GM21390 (cell line): Measurements from ENCODE around the gene MRPL50.
A peak's percentile ranks its signal among the peaks of the same experiment; 100 is the strongest.
"Not testable (repeated sequence)": the region's sequence is repeated elsewhere in the genome, so short reads cannot be mapped to it uniquely, and the experiment has no call there.

ENCODE experiments used
- ATAC-seq: cut with Tn5 transposase; IDR thresholded peaks from one replicate; pipeline ENCODE4 v1.9.1; 2021; ENCODE audit not compliant: unreplicated experiment

MRPL50 gene

GRCh38 chr9:101418518-101419430, 20.4 kb upstream of the MRPL50 start:
- ATAC-seq: no peak

GRCh38 chr9:101417977-101418376, 19.6 kb upstream of the MRPL50 start:
- no peak for ATAC-seq

- ATAC-seq: no peak
Observed at GRCh38 chr9:101417389-101417788, 19.0 kb upstream of the MRPL50 start.

- ATAC-seq: no peak
Observed at GRCh38 chr9:101415578-101415977, 17.2 kb upstream of the MRPL50 start.

GRCh38 chr9:101414839-101415238, 16.4 kb upstream of the MRPL50 start:
- ATAC-seq: no peak

- ATAC-seq: no peak
Observed at GRCh38 chr9:101409079-101409477, 10.7 kb upstream of the MRPL50 start.

- no peak for ATAC-seq
Observed at GRCh38 chr9:101408374-101409078, 10.1 kb upstream of the MRPL50 start.

GRCh38 chr9:101403516-101404285, 5.3 kb upstream of the MRPL50 start:
- ATAC-seq: no peak

GRCh38 chr9:101400120-101400519, 1.7 kb upstream of the MRPL50 start:
- ATAC-seq: no peak

GRCh38 chr9:101399643-101399970, 1.2 kb upstream of the MRPL50 start:
- no peak for ATAC-seq

GRCh38 chr9:101398930-101399642, 668 bp upstream of the MRPL50 start:
- ATAC-seq: peak; percentile 1

GRCh38 chr9:101397746-101398067, 711 bp downstream of the MRPL50 start:
- ATAC-seq: no peak

- ATAC-seq: no peak
Observed at GRCh38 chr9:101394687-101395086, 3.7 kb downstream of the MRPL50 start.

GRCh38 chr9:101393135-101393534, 5.3 kb downstream of the MRPL50 start:
- ATAC-seq: no peak

GRCh38 chr9:101388507-101388993, 9.9 kb downstream of the MRPL50 start:
- no peak for ATAC-seq

GRCh38 chr9:101387871-101388506, 10.4 kb downstream of the MRPL50 start:
- peak; percentile 80 for ATAC-seq

- ATAC-seq: not testable (repeated sequence)
Observed at GRCh38 chr9:101384873-101385536, 13.4 kb downstream of the MRPL50 start, which contains the start of gene BAAT. TSS of gene BAAT (minus strand) at chr9:101385006. CDS start at chr9:101371404, 13,602 bp downstream.

GRCh38 chr9:101383361-101383760, 15.1 kb downstream of the MRPL50 start:
- ATAC-seq: no peak

- ATAC-seq: no peak
Observed at GRCh38 chr9:101381833-101382342, 16.5 kb downstream of the MRPL50 start.

GRCh38 chr9:101381118-101381517, 17.3 kb downstream of the MRPL50 start:
- no peak for ATAC-seq
